NT2/D1 (cell line): ENCODE data around the gene DEFB124.
"Not testable (repeated sequence)": the region's sequence is repeated elsewhere in the genome, so short reads cannot be mapped to it uniquely, and the experiment has no call there.

Experiments
- DNase-seq: peaks from one replicate; pipeline ENCODE4 v3.0.0-alpha.2; 2011; ENCODE audit warnings: low read depth, low spot score
- H3K27me3 ChIP-seq: 2 replicates; pipeline ENCODE4 v1.6.0; 2011; ENCODE audit warnings: mild to moderate bottlenecking; ENCODE audit not compliant: insufficient read length, insufficient read depth
- H3K36me3 ChIP-seq: 2 replicates; pipeline ENCODE4 v1.6.1; 2011; ENCODE audit warnings: mild to moderate bottlenecking, low read length, mixed read lengths; ENCODE audit not compliant: insufficient read depth, insufficient read length
- H3K4me1 ChIP-seq: 2 replicates; pipeline ENCODE4 v1.5.1; 2011; ENCODE audit not compliant: insufficient read depth, insufficient read length
- H3K4me3 ChIP-seq: 2 replicates; pipeline ENCODE4 v1.5.1; 2011; ENCODE audit warnings: low read depth; ENCODE audit not compliant: insufficient read length
- H3K9ac ChIP-seq: 2 replicates; pipeline ENCODE4 v1.6.0; 2011; ENCODE audit warnings: low read depth; ENCODE audit not compliant: insufficient read length
- H3K9me3 ChIP-seq: 2 replicates; pipeline ENCODE4 v1.5.1; 2011; ENCODE audit warnings: mild to moderate bottlenecking, low read length; ENCODE audit not compliant: insufficient read depth
- SUZ12 ChIP-seq: IDR thresholded peaks from 2 replicates; pipeline ENCODE4 v1.6.1; 2011; ENCODE audit not compliant: insufficient read length, insufficient read depth; ENCODE audit errors: extremely low read depth
- YY1 ChIP-seq: IDR thresholded peaks from 2 replicates; pipeline ENCODE4 v1.6.1; 2011; ENCODE audit not compliant: insufficient read length, insufficient read depth
- ZNF274 ChIP-seq: IDR thresholded peaks from 2 replicates; pipeline ENCODE4 v1.6.1; 2011; ENCODE audit warnings: mild to moderate bottlenecking, low read depth, low read length

The DEFB124 gene

GRCh38 chr20:31515775-31516107 is 40.8 kb upstream of the DEFB124 start:
- peak overlapping the region; percentile 98 for H3K9ac ChIP-seq

GRCh38 chr20:31515072-31515774 is 40.3 kb upstream of the DEFB124 start:
- TF ChIP-seq YY1: no peak
- no peak for TF ChIP-seq ZNF274
- TF ChIP-seq SUZ12: no peak
- Histone ChIP-seq H3K36me3 (peaks cover 35% of the 10 kb centered on the region), H3K4me1 (peaks cover 7% of the 10 kb centered on the region), H3K27me3 (no peaks in the 10 kb centered on the region), H3K4me3 (peak overlapping the region; percentile 98), H3K9ac (peak overlapping the region; percentile 98), H3K9me3 (no peaks in the 10 kb centered on the region)
- no peak for DNase-seq

More at GRCh38 chr20:31515775-31516107, 40.8 kb upstream of the DEFB124 start:
- Histone ChIP-seq H3K27me3 (no peaks in the 10 kb centered on the region), H3K36me3 (peaks cover 38% of the 10 kb centered on the region), H3K9me3 (no peaks in the 10 kb centered on the region), H3K4me1 (peaks cover 7% of the 10 kb centered on the region), H3K4me3 (peak overlapping the region; percentile 98)
- no peak for TF ChIP-seq ZNF274
- DNase-seq: no peak

- H3K4me3 ChIP-seq: peak within 1 kb of the TSS; percentile 98
- TF ChIP-seq ZNF274: no peak
- no peak for TF ChIP-seq YY1
- no peak for TF ChIP-seq SUZ12
- peak; percentile 88 for DNase-seq
Observed at GRCh38 chr20:31514154-31515071, 39.5 kb upstream of the DEFB124 start, which contains the start of gene HM13. HM13 (plus strand) TSS chr20:31514442; CDS start chr20:31514552, 110 bp downstream.

GRCh38 chr20:31508517-31509244 is 33.8 kb upstream of the DEFB124 start:
- peaks cover 1% of the 10 kb centered on the region for H3K4me1 ChIP-seq
- DNase-seq: no peak
- no peaks in the 10 kb centered on the region for H3K36me3 ChIP-seq
- H3K9me3 ChIP-seq: no peaks in the 10 kb centered on the region
- no peaks in the 10 kb centered on the region for H3K27me3 ChIP-seq
- no peak overlapping the region for H3K9ac ChIP-seq
- no peak overlapping the region for H3K4me3 ChIP-seq
- no peak for TF ChIP-seq ZNF274
- no peak for TF ChIP-seq SUZ12
- TF ChIP-seq YY1: no peak

More at GRCh38 chr20:31514154-31515071, 39.5 kb upstream of the DEFB124 start, which contains the start of gene HM13:
- peak within 1 kb of the TSS; percentile 98 for H3K9ac ChIP-seq
- no peaks in the 10 kb centered on the region for H3K9me3 ChIP-seq
- peaks cover 33% of the 10 kb centered on the region for H3K36me3 ChIP-seq
- no peaks in the 10 kb centered on the region for H3K27me3 ChIP-seq
- H3K4me1 ChIP-seq: peaks cover 7% of the 10 kb centered on the region

- TF ChIP-seq YY1 (no peak), ZNF274 (no peak), SUZ12 (no peak)
Observed at GRCh38 chr20:31505903-31506302, 31.0 kb upstream of the DEFB124 start.

GRCh38 chr20:31502884-31503673 is 28.2 kb upstream of the DEFB124 start:
- not testable (repeated sequence) for H3K9me3 ChIP-seq, H3K4me1 ChIP-seq, H3K27me3 ChIP-seq, H3K36me3 ChIP-seq, H3K9ac ChIP-seq, H3K4me3 ChIP-seq
- DNase-seq: peak; percentile 80

More at GRCh38 chr20:31505903-31506302, 31.0 kb upstream of the DEFB124 start:
- H3K9ac ChIP-seq: no peak overlapping the region
- H3K4me1 ChIP-seq: peaks cover 1% of the 10 kb centered on the region
- no peaks in the 10 kb centered on the region for H3K36me3 ChIP-seq
- H3K9me3 ChIP-seq: no peaks in the 10 kb centered on the region
- no peaks in the 10 kb centered on the region for H3K27me3 ChIP-seq
- H3K4me3 ChIP-seq: no peak overlapping the region
- DNase-seq: no peak
